ENCODE measurements around the gene ANGPT4.
"Not testable (repeated sequence)": the region's sequence is repeated elsewhere in the genome, so short reads cannot be mapped to it uniquely, and the experiment has no call there.

Gene ANGPT4

GRCh38 chr20:854601-855000 is 61.5 kb downstream of the ANGPT4 start:
- peaks cover 10% of the 10 kb centered on the region for H3K4me1 ChIP-seq (ENCODE audit: insufficient read depth, low read length)
- H3K36me3 ChIP-seq (ENCODE audit: insufficient read depth, low read length), result no peaks in the 10 kb centered on the region
- no peak overlapping the region for H3K4me3 ChIP-seq (ENCODE audit: low read depth in 1 of 2, low read length in 2 of 2)
- DNase-seq (no peak), ATAC-seq (ENCODE audit: insufficient read depth, low read depth) (no peak)
- H2AFZ ChIP-seq (ENCODE audit: low read depth, low read length), result no peak overlapping the region
- no peak for TF ChIP-seq CTCF (IDR thresholded peaks at IDR 0.05; ENCODE audit: borderline replicate concordance, extremely low read depth, low read length, poor library complexity, severe bottlenecking)
- no peak for TF ChIP-seq EZH2 (IDR thresholded peaks at IDR 0.05; ENCODE audit: borderline replicate concordance, low read depth, low read length, severe bottlenecking)
- no peaks in the 10 kb centered on the region for H3K79me2 ChIP-seq (ENCODE audit: insufficient read depth, low read length)
- H3K27ac ChIP-seq (ENCODE audit: low read length), result no peak overlapping the region
- H4K20me1 ChIP-seq (ENCODE audit: insufficient read depth, low read length), result no peaks in the 10 kb centered on the region
- H3K27me3 ChIP-seq (ENCODE audit: insufficient read depth, low read length, poor library complexity), result no peaks in the 10 kb centered on the region
- H3K9me3 ChIP-seq (ENCODE audit: insufficient read depth, low read length, severe bottlenecking), result no peaks in the 10 kb centered on the region
- no peak overlapping the region for H3K9ac ChIP-seq (ENCODE audit: low read depth, low read length)
- no peak overlapping the region for H3K4me2 ChIP-seq (ENCODE audit: insufficient read depth, low read length)

- H2AFZ ChIP-seq (ENCODE audit: low read depth, low read length), result no peak overlapping the region
Measured at GRCh38 chr20:853406-853996, 62.6 kb downstream of the ANGPT4 start.

GRCh38 chr20:848731-849130 is 67.4 kb downstream of the ANGPT4 start:
- H3K27me3 ChIP-seq (ENCODE audit: insufficient read depth, low read length, poor library complexity); H2AFZ ChIP-seq (ENCODE audit: low read depth, low read length); H3K27ac ChIP-seq (ENCODE audit: low read length); H3K4me1 ChIP-seq (ENCODE audit: insufficient read depth, low read length); H3K4me2 ChIP-seq (ENCODE audit: insufficient read depth, low read length); ATAC-seq (ENCODE audit: insufficient read depth, low read depth); H3K4me3 ChIP-seq (ENCODE audit: low read depth in 1 of 2, low read length in 2 of 2); H3K9ac ChIP-seq (ENCODE audit: low read depth, low read length); H3K9me3 ChIP-seq (ENCODE audit: insufficient read depth, low read length, severe bottlenecking); DNase-seq; H3K79me2 ChIP-seq (ENCODE audit: insufficient read depth, low read length): not testable (repeated sequence)
- H4K20me1 ChIP-seq (ENCODE audit: insufficient read depth, low read length), result peaks cover 19% of the 10 kb centered on the region
- peaks cover 19% of the 10 kb centered on the region for H3K36me3 ChIP-seq (ENCODE audit: insufficient read depth, low read length)

More at GRCh38 chr20:853406-853996, 62.6 kb downstream of the ANGPT4 start:
- Histone ChIP-seq H3K9me3 (ENCODE audit: insufficient read depth, low read length, severe bottlenecking) (no peaks in the 10 kb centered on the region), H3K36me3 (ENCODE audit: insufficient read depth, low read length) (no peaks in the 10 kb centered on the region), H3K27me3 (ENCODE audit: insufficient read depth, low read length, poor library complexity) (no peaks in the 10 kb centered on the region), H3K79me2 (ENCODE audit: insufficient read depth, low read length) (no peaks in the 10 kb centered on the region), H3K27ac (ENCODE audit: low read length) (no peak overlapping the region), H3K4me3 (ENCODE audit: low read depth in 1 of 2, low read length in 2 of 2) (no peak overlapping the region), H3K9ac (ENCODE audit: low read depth, low read length) (no peak overlapping the region), H3K4me1 (ENCODE audit: insufficient read depth, low read length) (no peaks in the 10 kb centered on the region), H3K4me2 (ENCODE audit: insufficient read depth, low read length) (no peak overlapping the region), H4K20me1 (ENCODE audit: insufficient read depth, low read length) (no peaks in the 10 kb centered on the region)
- no peak for ATAC-seq (ENCODE audit: insufficient read depth, low read depth)
- DNase-seq, result no peak
- TF ChIP-seq CTCF (IDR thresholded peaks at IDR 0.05; ENCODE audit: borderline replicate concordance, extremely low read depth, low read length, poor library complexity, severe bottlenecking), result no peak
- no peak for TF ChIP-seq EZH2 (IDR thresholded peaks at IDR 0.05; ENCODE audit: borderline replicate concordance, low read depth, low read length, severe bottlenecking)

- ATAC-seq (ENCODE audit: insufficient read depth, low read depth) (no peak), DNase-seq (no peak)
- peaks cover 19% of the 10 kb centered on the region for H3K36me3 ChIP-seq (ENCODE audit: insufficient read depth, low read length)
- H3K4me2 ChIP-seq (ENCODE audit: insufficient read depth, low read length), result no peak overlapping the region
- no peaks in the 10 kb centered on the region for H3K9me3 ChIP-seq (ENCODE audit: insufficient read depth, low read length, severe bottlenecking)
- H3K27ac ChIP-seq (ENCODE audit: low read length), result no peak overlapping the region
- no peak overlapping the region for H3K9ac ChIP-seq (ENCODE audit: low read depth, low read length)
- no peaks in the 10 kb centered on the region for H3K27me3 ChIP-seq (ENCODE audit: insufficient read depth, low read length, poor library complexity)
- peaks cover 24% of the 10 kb centered on the region for H4K20me1 ChIP-seq (ENCODE audit: insufficient read depth, low read length)
- peaks cover 9% of the 10 kb centered on the region; the same call in 1 of the 2 replicates for H3K4me1 ChIP-seq (ENCODE audit: insufficient read depth, low read length)
- no peak overlapping the region for H3K4me3 ChIP-seq (ENCODE audit: low read depth in 1 of 2, low read length in 2 of 2)
- no peak for TF ChIP-seq EZH2 (IDR thresholded peaks at IDR 0.05; ENCODE audit: borderline replicate concordance, low read depth, low read length, severe bottlenecking)
- no peak for TF ChIP-seq CTCF (IDR thresholded peaks at IDR 0.05; ENCODE audit: borderline replicate concordance, extremely low read depth, low read length, poor library complexity, severe bottlenecking)
- no peak overlapping the region for H2AFZ ChIP-seq (ENCODE audit: low read depth, low read length)
- H3K79me2 ChIP-seq (ENCODE audit: insufficient read depth, low read length), result no peaks in the 10 kb centered on the region
Measured at GRCh38 chr20:848193-848592, 67.9 kb downstream of the ANGPT4 start.
